ENCODE data around the gene THSD7A. TPM values are rescaled to one million over a fixed set of nuclear protein-coding genes. Genes with fewer than 3 reads are reported as not detected.

Gene THSD7A
- total RNA-seq, 1 donor from 2014 or later, result 10.1 TPM

- no peak overlapping the region for H3K27ac ChIP-seq
- no peak for DNase-seq (ENCODE audit: low spot score in 2 of 2)
- no peaks in the 10 kb centered on the region for H3K9me3 ChIP-seq
- no peaks in the 10 kb centered on the region for H3K4me1 ChIP-seq
- intact Hi-C loops (cut with DNase I), result no loop called here
- TF ChIP-seq CTCF (IDR thresholded peaks at IDR 0.05), result no peak
- H3K36me3 ChIP-seq, result no peaks in the 10 kb centered on the region
- no peaks in the 10 kb centered on the region for H3K27me3 ChIP-seq
- no peak overlapping the region for H3K4me3 ChIP-seq
Observed at GRCh38 chr7:11810043-11810625, 21.9 kb downstream of the THSD7A start.

- Histone ChIP-seq H3K27me3 (no peaks in the 10 kb centered on the region), H3K4me3 (no peak overlapping the region), H3K4me1 (no peaks in the 10 kb centered on the region), H3K27ac (no peak overlapping the region), H3K9me3 (no peaks in the 10 kb centered on the region), H3K36me3 (no peaks in the 10 kb centered on the region)
- DNase-seq (ENCODE audit: low spot score in 2 of 2), result no peak
- intact Hi-C loops (cut with DNase I), result no loop called here
- no peak for TF ChIP-seq CTCF (IDR thresholded peaks at IDR 0.05)
Observed at GRCh38 chr7:11807000-11807399, 25.0 kb downstream of the THSD7A start.

- Histone ChIP-seq H3K36me3 (no peaks in the 10 kb centered on the region), H3K27me3 (no peaks in the 10 kb centered on the region), H3K27ac (no peak overlapping the region), H3K4me3 (no peak overlapping the region), H3K9me3 (no peaks in the 10 kb centered on the region), H3K4me1 (no peaks in the 10 kb centered on the region)
- TF ChIP-seq CTCF (IDR thresholded peaks at IDR 0.05), result no peak
- intact Hi-C loops (cut with DNase I), result no loop called here
- DNase-seq (ENCODE audit: low spot score in 2 of 2), result no peak
Observed at GRCh38 chr7:11804621-11805020, 27.4 kb downstream of the THSD7A start.

GRCh38 chr7:11795231-11795630 is 36.8 kb downstream of the THSD7A start:
- no peaks in the 10 kb centered on the region for H3K27me3 ChIP-seq
- TF ChIP-seq CTCF (IDR thresholded peaks at IDR 0.05), result no peak
- DNase-seq (ENCODE audit: low spot score in 2 of 2), result no peak
- intact Hi-C loops (cut with DNase I), result no loop called here
- no peaks in the 10 kb centered on the region for H3K9me3 ChIP-seq
- H3K27ac ChIP-seq, result no peak overlapping the region
- H3K36me3 ChIP-seq, result no peaks in the 10 kb centered on the region
- no peak overlapping the region for H3K4me3 ChIP-seq
- H3K4me1 ChIP-seq, result no peaks in the 10 kb centered on the region

GRCh38 chr7:11792166-11792565 is 39.8 kb downstream of the THSD7A start:
- intact Hi-C loops (cut with DNase I), result no loop called here
- no peaks in the 10 kb centered on the region for H3K27me3 ChIP-seq
- H3K36me3 ChIP-seq, result no peaks in the 10 kb centered on the region
- no peak overlapping the region for H3K27ac ChIP-seq
- no peaks in the 10 kb centered on the region for H3K9me3 ChIP-seq
- no peak overlapping the region for H3K4me3 ChIP-seq
- DNase-seq (ENCODE audit: low spot score in 2 of 2), result no peak
- no peak for TF ChIP-seq CTCF (IDR thresholded peaks at IDR 0.05)
- H3K4me1 ChIP-seq, result no peaks in the 10 kb centered on the region

GRCh38 chr7:11788568-11788967 is 43.4 kb downstream of the THSD7A start:
- Histone ChIP-seq H3K27me3 (no peaks in the 10 kb centered on the region), H3K4me1 (no peaks in the 10 kb centered on the region), H3K36me3 (no peaks in the 10 kb centered on the region), H3K27ac (no peak overlapping the region), H3K4me3 (no peak overlapping the region), H3K9me3 (no peaks in the 10 kb centered on the region)
- intact Hi-C loops (cut with DNase I), result no loop called here
- no peak for DNase-seq (ENCODE audit: low spot score in 2 of 2)
- TF ChIP-seq CTCF (IDR thresholded peaks at IDR 0.05), result no peak
